KOPT-K1 (cell line): ENCODE measurements around the gene RSBN1L.

Experiments used
- H3K27ac ChIP-seq: fragments of 200-600 bp; sonication (generic); 2 replicates; pipeline ENCODE4 v1.5.1; 2016; ENCODE audit warnings: antibody characterized with exemption, mild to moderate bottlenecking, low read depth, low read length; ENCODE audit not compliant: poor library complexity, severe bottlenecking
- H3K36me3 ChIP-seq: fragments of 200-600 bp; sonication (generic); 2 replicates; pipeline ENCODE4 v1.5.1; 2017; ENCODE audit warnings: antibody characterized with exemption, mild to moderate bottlenecking, low read length, moderate library complexity; ENCODE audit not compliant: insufficient read depth
- H3K9me3 ChIP-seq: fragments of 200-600 bp; sonication (generic); 2 replicates; pipeline ENCODE4 v1.5.1; 2017; ENCODE audit warnings: antibody characterized with exemption, low read length, mild to moderate bottlenecking; ENCODE audit not compliant: insufficient read depth, poor library complexity, severe bottlenecking

Gene RSBN1L

DNA sequence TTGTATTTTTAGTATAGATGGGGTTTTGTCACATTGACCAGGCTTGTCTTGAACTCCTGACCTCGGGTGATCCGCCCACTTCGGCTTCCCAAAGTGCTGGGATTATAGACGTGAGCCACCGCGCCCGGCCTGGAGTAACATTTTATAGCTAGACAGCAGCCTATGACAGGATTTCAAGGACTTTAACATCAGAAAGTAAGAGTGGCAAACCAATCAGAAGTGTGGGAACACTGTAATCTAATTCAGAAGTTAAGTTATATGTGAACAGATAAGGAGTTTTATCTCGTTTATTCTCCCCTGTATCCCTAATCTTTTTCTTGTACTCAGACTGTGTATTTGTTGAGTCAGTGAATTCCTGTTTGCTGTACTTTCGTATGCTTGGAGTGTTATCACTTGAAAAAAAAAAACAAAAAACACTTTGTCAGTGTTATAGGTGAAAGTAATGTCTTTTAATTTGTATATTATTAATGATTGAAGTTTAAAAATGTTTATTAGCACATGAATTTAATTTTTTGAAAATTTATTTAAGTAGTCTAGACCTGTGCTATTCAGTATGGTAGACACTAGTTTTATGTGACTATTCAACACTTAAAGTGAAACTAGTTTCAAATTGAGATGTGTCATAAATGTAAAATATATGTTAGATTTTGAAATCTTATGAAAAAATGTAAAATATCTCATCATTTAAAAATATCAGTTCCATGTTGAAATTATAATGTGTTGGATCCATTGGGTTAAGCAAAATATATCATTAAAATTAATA, 38.6 kb downstream of the RSBN1L start:
- Histone ChIP-seq H3K27ac (no peak overlapping the region), H3K36me3 (peaks cover 35% of the 10 kb centered on the region), H3K9me3 (no peaks in the 10 kb centered on the region)

DNA sequence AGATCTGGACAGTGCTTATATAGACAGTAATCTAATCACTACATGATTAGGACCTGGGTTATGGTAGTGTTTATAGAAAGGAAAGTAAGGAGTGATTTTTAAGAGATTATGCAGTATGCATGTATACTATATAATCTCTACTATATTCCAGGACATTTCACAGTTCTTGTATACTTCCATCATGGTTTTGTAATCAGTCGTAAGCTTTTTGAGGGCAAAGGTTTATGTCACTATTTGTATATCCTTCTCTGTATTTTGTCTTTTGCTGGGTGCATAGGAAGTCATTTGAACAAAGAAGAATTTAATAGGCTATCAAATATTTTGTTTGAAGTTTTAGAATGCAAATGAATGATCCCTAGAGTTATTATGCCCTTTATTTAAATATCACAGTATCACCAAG, 39.2 kb downstream of the RSBN1L start:
- Histone ChIP-seq H3K36me3 (peaks cover 35% of the 10 kb centered on the region), H3K9me3 (no peaks in the 10 kb centered on the region), H3K27ac (no peak overlapping the region)

DNA sequence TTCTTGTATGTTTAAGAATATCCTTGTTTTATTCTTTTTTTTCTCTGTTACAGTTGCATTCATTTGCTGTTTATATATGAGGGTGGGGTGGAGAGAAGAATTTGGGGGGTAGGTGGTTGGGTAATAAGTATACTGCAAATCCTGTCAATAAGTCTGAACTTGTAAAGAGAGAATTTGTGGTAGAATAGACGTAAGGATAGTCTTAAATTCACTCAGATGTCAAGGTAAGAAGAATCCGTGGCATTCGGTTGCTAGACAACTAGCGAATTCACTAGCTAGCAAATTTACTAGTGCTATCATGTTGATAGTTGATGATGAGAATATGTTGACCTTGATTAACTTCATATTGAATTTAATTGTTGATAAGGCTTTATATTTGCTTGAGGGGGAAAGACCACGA, 40.7 kb downstream of the RSBN1L start:
- H3K9me3 ChIP-seq = no peaks in the 10 kb centered on the region
- peaks cover 46% of the 10 kb centered on the region for H3K36me3 ChIP-seq
- no peak overlapping the region for H3K27ac ChIP-seq

DNA sequence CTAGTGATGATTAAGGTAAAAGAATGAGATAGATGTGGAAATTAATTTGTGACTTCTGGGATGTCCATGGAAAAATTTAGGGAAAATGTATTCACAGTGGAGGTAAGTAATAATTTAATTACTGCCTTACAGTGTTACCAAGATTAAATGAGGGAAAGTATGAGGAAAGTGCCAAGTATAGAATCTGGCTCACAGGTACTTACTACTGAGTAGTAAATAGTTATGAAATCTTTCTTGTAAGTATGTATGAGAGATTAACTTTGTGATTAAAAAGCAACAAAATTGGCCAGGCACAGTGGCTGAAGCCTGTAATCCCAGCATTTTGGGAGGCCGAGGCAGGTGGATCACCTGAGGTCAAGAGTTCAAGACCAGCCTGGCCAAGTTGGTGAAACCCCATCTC, 42.1 kb downstream of the RSBN1L start:
- Histone ChIP-seq H3K27ac (no peak overlapping the region), H3K9me3 (no peaks in the 10 kb centered on the region), H3K36me3 (peaks cover 56% of the 10 kb centered on the region)

DNA sequence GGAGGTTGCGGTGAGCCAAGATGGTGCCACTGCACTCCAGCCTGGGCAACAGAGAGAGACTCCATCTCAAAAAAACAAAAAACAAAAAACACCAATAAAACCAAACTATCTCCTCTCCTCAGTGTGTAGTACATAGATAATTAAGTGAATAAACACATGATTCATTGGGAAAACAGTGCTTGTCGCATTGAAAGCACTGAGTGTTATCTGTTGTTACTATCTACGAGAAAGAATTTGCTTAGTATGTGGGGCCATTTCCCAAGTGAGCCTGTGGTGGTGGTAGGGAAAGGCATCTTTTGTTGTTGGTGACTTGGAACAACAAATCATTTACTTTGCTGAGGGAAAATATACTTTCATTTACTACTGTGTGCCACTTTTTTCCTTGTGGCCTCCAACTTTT, 42.6 kb downstream of the RSBN1L start:
- Histone ChIP-seq H3K36me3 (peaks cover 59% of the 10 kb centered on the region), H3K27ac (no peak overlapping the region), H3K9me3 (no peaks in the 10 kb centered on the region)

DNA sequence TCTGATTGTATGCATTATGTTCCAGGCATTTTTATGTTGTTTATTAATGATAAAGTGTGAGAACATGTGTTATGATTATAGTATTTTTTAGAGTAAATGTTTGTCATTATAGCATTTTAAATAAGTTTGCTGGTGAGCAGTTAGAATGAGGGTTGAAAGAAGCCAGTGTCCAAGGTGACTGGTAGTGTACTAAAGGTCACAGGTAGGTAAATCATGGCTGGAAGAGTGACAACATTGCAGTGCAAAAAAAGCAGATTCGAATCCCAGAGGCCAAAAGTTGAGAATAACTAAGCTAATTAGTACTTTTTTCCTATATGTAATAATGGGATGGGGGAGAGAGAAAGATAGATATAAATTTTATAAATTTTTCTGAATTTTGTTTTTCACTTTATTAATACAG, 44.0 kb downstream of the RSBN1L start:
- Histone ChIP-seq H3K27ac (no peak overlapping the region), H3K9me3 (no peaks in the 10 kb centered on the region), H3K36me3 (peaks cover 71% of the 10 kb centered on the region)

DNA sequence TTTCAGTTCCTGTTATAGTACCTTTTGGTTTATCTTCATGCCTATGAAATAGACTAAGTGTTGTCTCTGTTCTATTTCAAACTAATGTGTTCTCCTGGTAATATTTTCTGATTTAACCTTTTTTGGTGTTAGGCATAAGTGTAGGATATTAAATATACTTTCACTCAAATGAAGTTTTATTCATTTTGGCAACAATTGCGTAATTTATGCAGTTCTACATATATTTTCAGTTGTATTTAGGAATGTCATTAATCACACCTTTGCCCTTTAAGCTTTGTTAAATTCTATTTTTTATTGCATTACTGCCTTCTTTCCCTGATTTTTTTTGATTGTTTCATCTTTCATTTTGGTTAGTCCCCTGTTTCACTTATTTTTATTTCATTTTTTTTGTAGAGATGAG, 47.3 kb downstream of the RSBN1L start:
- no peak overlapping the region for H3K27ac ChIP-seq
- H3K36me3 ChIP-seq = peaks cover 59% of the 10 kb centered on the region

DNA sequence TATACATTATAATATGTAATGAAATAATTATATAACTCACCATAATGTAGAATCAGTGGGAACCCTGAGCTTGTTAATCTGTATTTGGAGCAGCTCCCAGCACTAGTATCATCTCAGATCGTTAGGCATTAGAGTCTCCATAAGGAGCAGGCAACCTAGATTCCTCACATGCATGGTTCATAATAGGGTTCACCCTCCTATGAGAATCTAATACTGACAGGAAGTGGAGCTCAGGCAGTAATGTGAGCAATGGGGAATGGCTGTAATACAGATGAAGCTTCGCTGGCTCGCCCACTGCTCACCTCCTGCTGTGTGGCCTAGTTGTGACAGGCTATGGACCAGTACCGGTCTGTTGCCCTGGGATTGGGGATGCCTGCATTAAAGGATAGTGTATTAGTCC, 49.5 kb downstream of the RSBN1L start:
- no peak overlapping the region for H3K27ac ChIP-seq
- H3K9me3 ChIP-seq = peaks cover 7% of the 10 kb centered on the region
- H3K36me3 ChIP-seq = peaks cover 67% of the 10 kb centered on the region

More for the DNA sequence above, 47.3 kb downstream of the RSBN1L start:
- H3K9me3 ChIP-seq = peaks cover 7% of the 10 kb centered on the region

DNA sequence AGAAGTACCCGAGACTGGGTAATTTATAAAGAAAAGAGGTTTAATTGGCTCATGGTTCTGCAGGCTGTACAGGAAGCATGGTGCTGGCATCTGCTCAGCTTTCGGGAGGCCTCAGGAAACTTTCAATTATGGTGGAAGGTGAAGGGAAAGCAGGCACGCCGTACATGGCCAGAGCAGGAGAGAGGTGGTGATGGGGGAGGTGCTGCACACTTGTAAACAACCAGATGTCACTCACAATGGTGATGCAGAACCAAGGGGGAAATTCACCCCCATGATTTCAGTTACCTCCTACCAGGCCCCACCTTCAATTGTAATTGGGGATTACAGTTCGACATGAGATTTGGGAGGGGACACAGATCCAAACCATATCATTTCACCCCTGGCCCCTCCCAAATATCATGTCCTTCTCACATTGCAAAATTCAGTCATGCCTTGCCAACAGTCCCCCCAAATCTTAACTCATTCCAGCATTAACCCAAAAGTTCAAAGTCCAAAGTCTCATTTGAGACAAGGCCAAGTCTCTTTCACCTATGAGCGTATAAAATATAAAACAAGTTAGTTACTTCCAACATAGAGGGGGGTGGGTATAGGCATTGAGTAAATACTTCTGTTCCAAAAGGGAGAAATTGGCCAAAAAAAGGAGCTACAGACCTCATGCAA, 50.0 kb downstream of the RSBN1L start:
- H3K9me3 ChIP-seq = peaks cover 7% of the 10 kb centered on the region
- H3K27ac ChIP-seq = no peak overlapping the region
- H3K36me3 ChIP-seq = peaks cover 69% of the 10 kb centered on the region

DNA sequence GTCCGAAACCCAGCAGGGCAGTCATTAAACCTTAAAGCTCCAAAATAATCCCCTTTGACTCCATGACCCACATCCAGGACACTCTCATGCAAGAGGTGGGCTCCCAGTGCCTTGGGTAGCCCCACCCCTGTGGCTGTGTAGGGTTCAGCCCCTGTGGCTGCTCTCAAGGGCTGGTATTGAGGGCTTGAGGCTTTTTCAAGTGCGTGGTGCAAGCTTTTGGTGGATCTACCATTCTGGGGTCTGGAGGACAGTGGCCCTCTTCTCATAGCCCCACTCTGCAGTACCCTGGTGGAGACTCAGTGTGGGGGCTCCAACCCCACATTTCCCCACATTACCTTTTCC, 50.5 kb downstream of the RSBN1L start:
- Histone ChIP-seq H3K36me3 (peaks cover 71% of the 10 kb centered on the region), H3K9me3 (peaks cover 7% of the 10 kb centered on the region), H3K27ac (no peak overlapping the region)

DNA sequence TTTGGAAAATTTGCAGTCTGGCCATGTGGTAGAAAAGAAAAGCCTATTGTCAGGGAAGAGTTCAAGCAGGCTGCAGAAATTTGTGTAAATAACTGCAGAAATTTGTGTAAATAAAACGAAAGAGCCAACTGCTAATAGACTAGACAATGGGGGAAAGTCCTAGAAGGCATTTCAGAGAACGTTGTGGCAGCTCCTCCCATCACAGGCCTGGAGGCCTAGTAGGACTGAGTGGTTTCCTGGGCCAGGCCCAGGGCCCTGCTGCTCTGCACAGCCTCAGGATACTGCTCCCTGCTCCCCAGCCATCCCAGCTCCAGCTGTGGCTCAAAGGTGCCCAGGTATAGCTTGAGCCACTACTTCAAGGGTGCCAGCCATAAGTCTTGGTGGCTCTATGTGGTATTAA, 50.9 kb downstream of the RSBN1L start:
- H3K27ac ChIP-seq = no peak overlapping the region
- peaks cover 71% of the 10 kb centered on the region for H3K36me3 ChIP-seq
- peaks cover 7% of the 10 kb centered on the region for H3K9me3 ChIP-seq

DNA sequence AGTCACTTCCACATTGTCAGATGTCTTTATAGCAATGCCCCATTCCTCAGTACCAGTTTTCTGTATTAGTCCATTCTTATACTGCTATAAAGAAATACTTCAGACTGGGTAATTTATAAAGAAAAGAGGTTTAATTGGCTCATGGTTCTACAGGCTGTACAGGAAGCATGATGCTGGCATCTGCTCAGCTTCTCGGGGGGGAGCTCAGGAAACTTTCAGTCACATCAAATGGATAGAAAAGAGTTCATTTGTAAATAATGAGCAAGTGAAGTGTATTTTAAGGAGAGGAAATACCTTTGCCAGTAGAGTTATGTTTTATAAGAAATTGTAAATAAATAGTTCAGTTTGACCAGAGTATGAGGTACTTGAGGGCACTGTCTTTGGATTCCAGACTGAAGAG, 51.5 kb downstream of the RSBN1L start:
- peaks cover 69% of the 10 kb centered on the region for H3K36me3 ChIP-seq
- no peak overlapping the region for H3K27ac ChIP-seq
- peaks cover 7% of the 10 kb centered on the region for H3K9me3 ChIP-seq

DNA sequence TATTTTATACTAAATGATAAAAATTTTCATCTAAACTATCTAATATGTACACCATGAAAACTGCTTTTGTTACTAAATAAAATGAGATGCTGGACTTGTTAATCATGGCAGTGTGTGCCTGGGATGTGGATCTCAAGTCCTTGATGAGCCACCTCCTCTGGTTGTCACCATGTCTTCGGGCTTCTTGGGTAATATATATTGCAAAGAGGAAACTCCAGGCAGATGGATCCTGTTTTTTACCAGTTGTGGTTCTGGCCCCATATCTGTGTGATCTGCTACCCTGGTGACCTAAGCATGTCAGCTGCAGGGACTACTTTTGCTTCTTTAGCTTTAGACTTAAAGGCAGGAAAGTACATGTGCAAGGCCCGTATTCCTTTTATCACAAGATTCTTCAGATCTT, 55.8 kb downstream of the RSBN1L start:
- Histone ChIP-seq H3K36me3 (peaks cover 62% of the 10 kb centered on the region), H3K27ac (no peak overlapping the region), H3K9me3 (no peaks in the 10 kb centered on the region)

DNA sequence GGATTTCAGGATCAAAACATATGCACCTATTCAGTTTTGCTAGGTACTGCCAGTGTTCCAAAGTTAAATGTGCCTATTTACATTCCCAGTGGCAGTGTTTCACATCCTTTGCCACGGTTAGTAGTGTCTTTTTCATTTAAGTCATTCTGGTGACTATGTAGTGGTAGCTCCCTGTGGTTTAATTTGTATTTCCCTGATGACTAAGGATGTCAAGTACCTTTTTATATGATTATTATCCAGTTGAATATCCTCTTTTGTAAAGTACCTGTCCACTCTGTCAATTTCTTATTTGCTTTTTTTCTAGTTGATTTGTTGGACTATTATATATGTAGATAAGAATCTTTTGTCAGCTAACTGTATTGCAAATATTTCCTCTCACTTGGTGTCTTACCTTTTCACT, 56.9 kb downstream of the RSBN1L start:
- Histone ChIP-seq H3K9me3 (no peaks in the 10 kb centered on the region), H3K27ac (no peak overlapping the region), H3K36me3 (peaks cover 68% of the 10 kb centered on the region)

DNA sequence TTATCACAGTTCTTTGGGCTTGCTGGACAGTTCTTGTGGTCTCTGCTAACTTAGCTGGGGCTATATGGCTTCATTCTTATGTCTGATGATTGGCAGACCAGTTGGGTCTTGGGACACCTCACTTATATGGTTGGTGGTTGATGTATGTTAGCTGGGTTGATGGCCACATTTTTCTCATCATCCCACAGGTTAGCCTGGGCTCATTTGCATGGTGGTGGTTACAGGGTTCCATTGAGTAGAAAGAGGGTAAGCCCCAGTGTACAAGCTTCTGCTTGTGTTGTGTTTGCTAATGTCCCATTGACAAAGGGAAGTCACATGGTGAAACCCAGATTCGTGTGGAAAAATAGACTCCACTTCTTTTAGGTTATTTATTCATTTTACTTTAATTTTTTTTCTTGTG, 61.3 kb downstream of the RSBN1L start:
- H3K36me3 ChIP-seq = peaks cover 35% of the 10 kb centered on the region
- no peaks in the 10 kb centered on the region for H3K9me3 ChIP-seq
- no peak overlapping the region for H3K27ac ChIP-seq

DNA sequence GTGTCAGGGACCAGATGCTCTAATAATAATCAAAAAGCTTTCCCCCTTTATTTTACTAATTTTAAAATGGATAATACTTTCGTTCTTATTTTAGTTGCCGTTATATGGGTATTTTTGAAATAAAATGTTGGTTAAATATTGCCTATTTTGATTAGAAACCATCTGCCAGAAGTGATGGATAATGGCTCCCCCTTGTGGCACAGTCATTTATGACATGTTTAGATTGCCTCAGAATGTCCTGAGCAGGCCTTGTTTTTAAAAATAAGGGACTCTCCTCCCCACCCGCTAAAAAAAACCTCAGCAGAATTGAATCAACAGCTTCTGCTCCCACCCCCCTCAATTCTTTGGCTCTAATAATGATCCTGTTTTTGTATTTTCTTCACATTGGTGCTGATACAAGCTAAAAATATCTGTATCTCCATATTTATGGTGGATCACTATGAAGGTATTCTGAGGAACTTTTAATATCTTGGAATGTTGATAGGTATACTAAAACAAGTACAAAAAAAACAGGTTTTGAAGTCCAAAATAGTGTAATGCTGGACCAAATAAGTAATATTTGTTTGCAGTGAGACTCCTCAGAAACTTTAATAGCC, 63.1 kb downstream of the RSBN1L start:
- Histone ChIP-seq H3K9me3 (no peaks in the 10 kb centered on the region), H3K27ac (no peak overlapping the region), H3K36me3 (peaks cover 26% of the 10 kb centered on the region)
